ENCODE data around the gene ZNF219. TPM values are rescaled to one million over a fixed set of nuclear protein-coding genes. Genes with fewer than 3 reads are reported as not detected.

ZNF219 gene
- total and polyA plus RNA-seq, 2 of the 13 experiments (the other 11 are each of a cell fraction or from before 2014, with no cell fraction given), result 34.5 to 36.6 TPM

GRCh38 chr14:21063479-21063878 is 35.0 kb downstream of the ZNF219 start:
- H2AFZ ChIP-seq (ENCODE audit: low read length), result no peak overlapping the region
- POLR2A ChIA-PET, result interaction anchor here (1.3 to 2.1 kb wide), 3 partner anchors 10 to 376 kb away, joined by 3 to 10 read pairs (median 4); no protein-coding TSS in a partner anchor
- H3K79me2 ChIP-seq (ENCODE audit: insufficient read depth, low read length), result no peaks in the 10 kb centered on the region
- H3K36me3 ChIP-seq (replicated peaks in 1 of 2; ENCODE audit: control insufficient read depth in 1 of 2, insufficient read depth in 2 of 2, low read length in 2 of 2), result no peaks in the 10 kb centered on the region
- DNase-seq (ENCODE audit: low spot score) (no peak), ATAC-seq (no peak), FAIRE-seq (no peak)
- no peak overlapping the region for H3K27ac ChIP-seq (ENCODE audit: extremely low read length, insufficient read depth, low read length)
- H3K4me3 ChIP-seq (replicated peaks in 1 of 3; ENCODE audit: insufficient read depth in 1 of 3, low read depth in 2 of 3, low read length in 3 of 3), result no peak overlapping the region
- H3K9ac ChIP-seq (ENCODE audit: insufficient read depth, low read depth, low read length), result no peak overlapping the region
- BruUV-seq (replicated peaks), result no TSS peak
- no peaks in the 10 kb centered on the region for H4K20me1 ChIP-seq (ENCODE audit: insufficient read depth, low read length)
- 83% methylated on average over 3 of the region's 3 CpGs for whole genome bisulfite sequencing (ENCODE audit: low lambda C conversion rate)
- peaks cover 87% of the 10 kb centered on the region for H3K4me1 ChIP-seq (ENCODE audit: insufficient read depth, low read length)
- intact Hi-C loops (cut with micrococcal nuclease; ENCODE audit: unreplicated experiment) (no loop called here), in situ Hi-C loops (cut with HindIII; ENCODE audit: extremely low pct_ligation_motif_present, low pct_unique_long_range_greater_than_20kb) (no loop called here)
- no peak overlapping the region for H3K4me2 ChIP-seq (ENCODE audit: low read depth, low read length)
- no peaks in the 10 kb centered on the region for H3K9me3 ChIP-seq (ENCODE audit: low read length)
- TF ChIP-seq, protein P1, sequence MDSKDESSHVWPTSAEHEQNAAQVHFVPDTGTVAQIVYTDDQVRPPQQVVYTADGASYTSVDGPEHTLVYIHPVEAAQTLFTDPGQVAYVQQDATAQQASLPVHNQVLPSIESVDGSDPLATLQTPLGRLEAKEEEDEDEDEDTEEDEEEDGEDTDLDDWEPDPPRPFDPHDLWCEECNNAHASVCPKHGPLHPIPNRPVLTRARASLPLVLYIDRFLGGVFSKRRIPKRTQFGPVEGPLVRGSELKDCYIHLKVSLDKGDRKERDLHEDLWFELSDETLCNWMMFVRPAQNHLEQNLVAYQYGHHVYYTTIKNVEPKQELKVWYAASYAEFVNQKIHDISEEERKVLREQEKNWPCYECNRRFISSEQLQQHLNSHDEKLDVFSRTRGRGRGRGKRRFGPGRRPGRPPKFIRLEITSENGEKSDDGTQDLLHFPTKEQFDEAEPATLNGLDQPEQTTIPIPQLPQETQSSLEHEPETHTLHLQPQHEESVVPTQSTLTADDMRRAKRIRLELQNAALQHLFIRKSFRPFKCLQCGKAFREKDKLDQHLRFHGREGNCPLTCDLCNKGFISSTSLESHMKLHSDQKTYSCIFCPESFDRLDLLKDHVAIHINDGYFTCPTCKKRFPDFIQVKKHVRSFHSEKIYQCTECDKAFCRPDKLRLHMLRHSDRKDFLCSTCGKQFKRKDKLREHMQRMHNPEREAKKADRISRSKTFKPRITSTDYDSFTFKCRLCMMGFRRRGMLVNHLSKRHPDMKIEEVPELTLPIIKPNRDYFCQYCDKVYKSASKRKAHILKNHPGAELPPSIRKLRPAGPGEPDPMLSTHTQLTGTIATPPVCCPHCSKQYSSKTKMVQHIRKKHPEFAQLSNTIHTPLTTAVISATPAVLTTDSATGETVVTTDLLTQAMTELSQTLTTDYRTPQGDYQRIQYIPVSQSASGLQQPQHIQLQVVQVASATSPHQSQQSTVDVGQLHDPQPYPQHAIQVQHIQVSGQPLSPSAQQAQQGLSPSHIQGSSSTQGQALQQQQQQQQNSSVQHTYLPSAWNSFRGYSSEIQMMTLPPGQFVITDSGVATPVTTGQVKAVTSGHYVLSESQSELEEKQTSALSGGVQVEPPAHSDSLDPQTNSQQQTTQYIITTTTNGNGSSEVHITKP (CRISPR knock-in tag; IDR thresholded peaks at IDR 0.05; ENCODE audit: low read depth), result no peak
- TF ChIP-seq TBL1XR1 (IDR thresholded peaks at IDR 0.05; ENCODE audit: borderline replicate concordance, low read length, partially characterized antibody) (no peak), ZNF430 (CRISPR knock-in tag; IDR thresholded peaks at IDR 0.05) (no peak), GATAD2A (CRISPR knock-in tag; IDR thresholded peaks at IDR 0.05) (no peak)
- CTCF ChIA-PET (ENCODE audit: low intra/inter-chr PET ratio, low total read pairs), result no interaction called here
- no peaks in the 10 kb centered on the region for H3K27me3 ChIP-seq (ENCODE audit: control insufficient read depth in 1 of 2, insufficient read depth in 2 of 2, low read length in 2 of 2)

DNA sequence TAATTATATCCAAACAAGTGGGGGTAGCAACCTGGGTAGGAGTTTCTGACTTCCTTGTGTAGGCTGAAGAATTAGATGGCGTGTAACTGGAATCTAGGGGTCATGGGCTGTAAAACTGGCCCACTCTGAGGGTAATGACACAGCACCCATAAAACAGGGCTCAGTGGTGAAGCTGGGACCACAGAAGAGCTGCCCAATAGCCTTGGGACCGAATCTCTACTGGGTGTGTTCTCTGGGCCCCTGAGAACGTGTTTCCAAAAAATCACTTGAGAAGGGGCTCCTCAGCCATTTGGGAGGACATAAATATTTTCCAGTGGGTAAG is 37.1 kb downstream of the ZNF219 start:
- Histone ChIP-seq H3K27ac (ENCODE audit: extremely low read length, insufficient read depth, low read length) (peak overlapping the region; percentile 71), H3K9me3 (ENCODE audit: low read length) (no peaks in the 10 kb centered on the region), H4K20me1 (ENCODE audit: insufficient read depth, low read length) (no peaks in the 10 kb centered on the region), H3K9ac (ENCODE audit: insufficient read depth, low read depth, low read length) (no peak overlapping the region), H3K79me2 (ENCODE audit: insufficient read depth, low read length) (no peaks in the 10 kb centered on the region), H3K36me3 (replicated peaks in 1 of 2; ENCODE audit: control insufficient read depth in 1 of 2, insufficient read depth in 2 of 2, low read length in 2 of 2) (no peaks in the 10 kb centered on the region), H3K27me3 (ENCODE audit: control insufficient read depth in 1 of 2, insufficient read depth in 2 of 2, low read length in 2 of 2) (no peaks in the 10 kb centered on the region), H3K4me2 (ENCODE audit: low read depth, low read length) (peak overlapping the region; percentile 59), H3K4me3 (replicated peaks in 1 of 3; ENCODE audit: insufficient read depth in 1 of 3, low read depth in 2 of 3, low read length in 3 of 3) (peak overlapping the region in 2 of 3 experiments; percentile 5 to 17; a peak in 1 of 6 replicates), H2AFZ (ENCODE audit: low read length) (peak overlapping the region; percentile 16), H3K4me1 (ENCODE audit: insufficient read depth, low read length) (peaks cover 87% of the 10 kb centered on the region)
- no TSS peak for BruUV-seq (replicated peaks)
- ATAC-seq (peak; percentile 4; the same call in 2 of the 3 replicates), DNase-seq (ENCODE audit: low spot score) (no peak), FAIRE-seq (no peak)
- ChIA-PET CTCF (ENCODE audit: low intra/inter-chr PET ratio, low total read pairs) (interaction anchor here (1.7 kb wide), 1 partner anchor 46 kb away, joined by 4 read pairs; no protein-coding TSS in a partner anchor), POLR2A (interaction anchor here (1.2 to 2.8 kb wide), 11 partner anchors 10 to 47 kb away, joined by 4 to 59 read pairs (median 7); partner anchors contain the start of genes ARHGEF40, NDRG2 and ZNF219)
- in situ Hi-C loops (cut with HindIII; ENCODE audit: extremely low pct_ligation_motif_present, low pct_unique_long_range_greater_than_20kb), result no loop called here
- 58% methylated on average over 3 of the region's 3 CpGs for WGBS (ENCODE audit: low lambda C conversion rate)
- intact Hi-C loops (cut with micrococcal nuclease; ENCODE audit: unreplicated experiment), result no loop called here
- TF ChIP-seq, protein P2, sequence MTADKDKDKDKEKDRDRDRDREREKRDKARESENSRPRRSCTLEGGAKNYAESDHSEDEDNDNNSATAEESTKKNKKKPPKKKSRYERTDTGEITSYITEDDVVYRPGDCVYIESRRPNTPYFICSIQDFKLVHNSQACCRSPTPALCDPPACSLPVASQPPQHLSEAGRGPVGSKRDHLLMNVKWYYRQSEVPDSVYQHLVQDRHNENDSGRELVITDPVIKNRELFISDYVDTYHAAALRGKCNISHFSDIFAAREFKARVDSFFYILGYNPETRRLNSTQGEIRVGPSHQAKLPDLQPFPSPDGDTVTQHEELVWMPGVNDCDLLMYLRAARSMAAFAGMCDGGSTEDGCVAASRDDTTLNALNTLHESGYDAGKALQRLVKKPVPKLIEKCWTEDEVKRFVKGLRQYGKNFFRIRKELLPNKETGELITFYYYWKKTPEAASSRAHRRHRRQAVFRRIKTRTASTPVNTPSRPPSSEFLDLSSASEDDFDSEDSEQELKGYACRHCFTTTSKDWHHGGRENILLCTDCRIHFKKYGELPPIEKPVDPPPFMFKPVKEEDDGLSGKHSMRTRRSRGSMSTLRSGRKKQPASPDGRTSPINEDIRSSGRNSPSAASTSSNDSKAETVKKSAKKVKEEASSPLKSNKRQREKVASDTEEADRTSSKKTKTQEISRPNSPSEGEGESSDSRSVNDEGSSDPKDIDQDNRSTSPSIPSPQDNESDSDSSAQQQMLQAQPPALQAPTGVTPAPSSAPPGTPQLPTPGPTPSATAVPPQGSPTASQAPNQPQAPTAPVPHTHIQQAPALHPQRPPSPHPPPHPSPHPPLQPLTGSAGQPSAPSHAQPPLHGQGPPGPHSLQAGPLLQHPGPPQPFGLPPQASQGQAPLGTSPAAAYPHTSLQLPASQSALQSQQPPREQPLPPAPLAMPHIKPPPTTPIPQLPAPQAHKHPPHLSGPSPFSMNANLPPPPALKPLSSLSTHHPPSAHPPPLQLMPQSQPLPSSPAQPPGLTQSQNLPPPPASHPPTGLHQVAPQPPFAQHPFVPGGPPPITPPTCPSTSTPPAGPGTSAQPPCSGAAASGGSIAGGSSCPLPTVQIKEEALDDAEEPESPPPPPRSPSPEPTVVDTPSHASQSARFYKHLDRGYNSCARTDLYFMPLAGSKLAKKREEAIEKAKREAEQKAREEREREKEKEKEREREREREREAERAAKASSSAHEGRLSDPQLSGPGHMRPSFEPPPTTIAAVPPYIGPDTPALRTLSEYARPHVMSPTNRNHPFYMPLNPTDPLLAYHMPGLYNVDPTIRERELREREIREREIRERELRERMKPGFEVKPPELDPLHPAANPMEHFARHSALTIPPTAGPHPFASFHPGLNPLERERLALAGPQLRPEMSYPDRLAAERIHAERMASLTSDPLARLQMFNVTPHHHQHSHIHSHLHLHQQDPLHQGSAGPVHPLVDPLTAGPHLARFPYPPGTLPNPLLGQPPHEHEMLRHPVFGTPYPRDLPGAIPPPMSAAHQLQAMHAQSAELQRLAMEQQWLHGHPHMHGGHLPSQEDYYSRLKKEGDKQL (CRISPR knock-in tag; IDR thresholded peaks at IDR 0.05; ENCODE audit: low read depth), result no peak
- TF ChIP-seq SRF (IDR thresholded peaks at IDR 0.05; ENCODE audit: low read depth, low read length) (no peak), HOXA5 (CRISPR knock-in tag; IDR thresholded peaks at IDR 0.05) (no peak), MIER3 (CRISPR knock-in tag; IDR thresholded peaks at IDR 0.05; ENCODE audit: borderline replicate concordance) (0 out of 2 replicates have a peak, but pooled peaks have one; percentile 3)
- TF ChIP-seq, protein P3, sequence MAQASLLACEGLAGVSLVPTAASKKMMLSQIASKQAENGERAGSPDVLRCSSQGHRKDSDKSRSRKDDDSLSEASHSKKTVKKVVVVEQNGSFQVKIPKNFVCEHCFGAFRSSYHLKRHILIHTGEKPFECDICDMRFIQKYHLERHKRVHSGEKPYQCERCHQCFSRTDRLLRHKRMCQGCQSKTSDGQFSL (CRISPR knock-in tag; IDR thresholded peaks at IDR 0.05), result no peak

Data from HepG2 (cell line).